Ishikawa (cell line): ENCODE results near the gene PPP1R16B.

Experiments
- CEBPB ChIP-seq: IDR thresholded peaks from 2 replicates; pipeline ENCODE4 v1.6.1; 2012
- CREB1 ChIP-seq: IDR thresholded peaks from 2 replicates; pipeline ENCODE4 v1.6.1; 2012; ENCODE audit warnings: low read depth
- EP300 ChIP-seq: IDR thresholded peaks from 2 replicates; pipeline ENCODE4 v1.6.1; 2012; ENCODE audit warnings: borderline replicate concordance
- FOXM1 ChIP-seq: IDR thresholded peaks from 2 replicates; pipeline ENCODE4 v1.6.1; 2012; ENCODE audit warnings: low read depth, borderline replicate concordance
- MAX ChIP-seq: IDR thresholded peaks from 2 replicates; pipeline ENCODE4 v1.6.1; 2012
- NFIC ChIP-seq: IDR thresholded peaks from 2 replicates; pipeline ENCODE4 v1.6.1; 2012
- RAD21 ChIP-seq: IDR thresholded peaks from 2 replicates; pipeline ENCODE4 v1.6.1; 2012; ENCODE audit warnings: low read depth
- REST ChIP-seq: IDR thresholded peaks from 2 replicates; pipeline ENCODE4 v1.6.1; 2012; ENCODE audit warnings: low read depth, mild to moderate bottlenecking
- TAF1 ChIP-seq: IDR thresholded peaks from 2 replicates; pipeline ENCODE4 v1.6.1; 2012; ENCODE audit warnings: low read depth, mild to moderate bottlenecking
- TEAD4 ChIP-seq: IDR thresholded peaks from 2 replicates; pipeline ENCODE4 v1.6.1; 2012
- USF1 ChIP-seq: IDR thresholded peaks from 2 replicates; pipeline ENCODE4 v1.6.1; 2012
- YY1 ChIP-seq: IDR thresholded peaks from 2 replicates; pipeline ENCODE4 v1.6.1; 2012; ENCODE audit warnings: low read depth

- no peak for TF ChIP-seq YY1
- TF ChIP-seq MAX, result no peak
- no peak for TF ChIP-seq CREB1
- TF ChIP-seq CEBPB, result no peak
- TF ChIP-seq TAF1, result no peak
- no peak for TF ChIP-seq NFIC
- no peak for TF ChIP-seq REST
- no peak for TF ChIP-seq EP300
- TF ChIP-seq USF1, result no peak
- no peak for TF ChIP-seq RAD21
- no peak for TF ChIP-seq FOXM1
- no peak for TF ChIP-seq TEAD4
These were observed 157.5 kb downstream of the PPP1R16B start for GRCh38 chr20:38962928-38963401.
